ENCODE results near the gene NFATC2.

DNA sequence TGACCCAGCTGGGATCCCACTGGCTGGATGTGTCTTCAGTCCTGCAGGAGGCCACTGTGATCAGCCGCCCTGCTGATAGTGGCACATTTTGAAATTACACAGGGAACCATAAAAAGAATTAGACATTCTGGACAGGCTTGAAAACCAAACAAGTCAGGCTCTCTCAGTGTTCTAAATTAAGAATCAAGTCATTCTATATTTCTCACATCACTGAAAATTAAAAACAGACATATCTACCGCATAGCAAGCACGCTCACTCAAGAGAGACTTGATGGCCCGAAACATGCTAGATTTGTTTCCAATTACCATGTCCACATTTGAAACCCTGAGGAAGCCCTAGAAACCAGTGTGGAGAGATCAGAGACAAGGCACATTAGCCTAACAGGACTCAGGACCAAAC, 57.7 kb downstream of the NFATC2 start:
- TF ChIP-seq POLR2AphosphoS5 (IDR thresholded peaks at IDR 0.05; ENCODE audit: low read depth, low read length) (no peak), JUND (IDR thresholded peaks at IDR 0.05) (no peak), POLR2A (IDR thresholded peaks at IDR 0.05; ENCODE audit: borderline replicate concordance, extremely low read depth, insufficient read depth, insufficient read length) (no peak), SRF (IDR thresholded peaks at IDR 0.05; ENCODE audit: low read depth) (no peak), SIN3A (IDR thresholded peaks at IDR 0.05; ENCODE audit: low read depth) (no peak), CEBPB (IDR thresholded peaks at IDR 0.05; ENCODE audit: low read depth) (no peak), EGR1 (IDR thresholded peaks at IDR 0.05; ENCODE audit: low read depth) (no peak), YY1 (IDR thresholded peaks at IDR 0.05; ENCODE audit: extremely low read depth, insufficient replicate concordance, low read depth, low read length) (no peak), EZH2 (IDR thresholded peaks at IDR 0.05) (no peak), EZH2phosphoT487 (IDR thresholded peaks at IDR 0.05; ENCODE audit: borderline replicate concordance) (no peak), SP1 (IDR thresholded peaks at IDR 0.05; ENCODE audit: low read depth) (no peak)
- TF ChIP-seq, protein P1, sequence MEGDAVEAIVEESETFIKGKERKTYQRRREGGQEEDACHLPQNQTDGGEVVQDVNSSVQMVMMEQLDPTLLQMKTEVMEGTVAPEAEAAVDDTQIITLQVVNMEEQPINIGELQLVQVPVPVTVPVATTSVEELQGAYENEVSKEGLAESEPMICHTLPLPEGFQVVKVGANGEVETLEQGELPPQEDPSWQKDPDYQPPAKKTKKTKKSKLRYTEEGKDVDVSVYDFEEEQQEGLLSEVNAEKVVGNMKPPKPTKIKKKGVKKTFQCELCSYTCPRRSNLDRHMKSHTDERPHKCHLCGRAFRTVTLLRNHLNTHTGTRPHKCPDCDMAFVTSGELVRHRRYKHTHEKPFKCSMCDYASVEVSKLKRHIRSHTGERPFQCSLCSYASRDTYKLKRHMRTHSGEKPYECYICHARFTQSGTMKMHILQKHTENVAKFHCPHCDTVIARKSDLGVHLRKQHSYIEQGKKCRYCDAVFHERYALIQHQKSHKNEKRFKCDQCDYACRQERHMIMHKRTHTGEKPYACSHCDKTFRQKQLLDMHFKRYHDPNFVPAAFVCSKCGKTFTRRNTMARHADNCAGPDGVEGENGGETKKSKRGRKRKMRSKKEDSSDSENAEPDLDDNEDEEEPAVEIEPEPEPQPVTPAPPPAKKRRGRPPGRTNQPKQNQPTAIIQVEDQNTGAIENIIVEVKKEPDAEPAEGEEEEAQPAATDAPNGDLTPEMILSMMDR (IDR thresholded peaks at IDR 0.05 in 2 of 3, conservative IDR thresholded peaks at IDR 0.05 in 1 of 3; ENCODE audit: borderline replicate concordance in 1 of 3, insufficient read depth in 1 of 3, low read depth in 2 of 3, low read length in 2 of 3), result no peak

All from HCT116 (cell line).